Astrocyte of the hippocampus (primary cell): ENCODE measurements around the gene LNPEP.
A peak's percentile ranks its signal among the peaks of the same experiment; 100 is the strongest.
"Not testable (repeated sequence)": the region's sequence is repeated elsewhere in the genome, so short reads cannot be mapped to it uniquely, and the experiment has no call there.

Experiments used
- DNase-seq: peaks from one replicate; pipeline ENCODE4 v3.0.0; 2011; ENCODE audit warnings: low read depth, low spot score

LNPEP gene

GRCh38 chr5:96928931-96929708 is 6.8 kb upstream of the LNPEP start:
- DNase-seq: no peak

GRCh38 chr5:96930058-96930457 is 5.8 kb upstream of the LNPEP start:
- no peak for DNase-seq

- no peak for DNase-seq
These were observed 5.3 kb upstream of the LNPEP start for GRCh38 chr5:96930589-96930988.

- not testable (repeated sequence) for DNase-seq
These were observed 4.8 kb upstream of the LNPEP start for GRCh38 chr5:96931037-96931436.

- no peak for DNase-seq
These were observed 4.3 kb upstream of the LNPEP start for GRCh38 chr5:96931605-96932004.

GRCh38 chr5:96932026-96932425 is 3.9 kb upstream of the LNPEP start:
- DNase-seq: no peak

GRCh38 chr5:96933764-96934707 is 1.8 kb upstream of the LNPEP start:
- no peak for DNase-seq

- peak; percentile 98 for DNase-seq
These were observed 947 bp upstream of the LNPEP start for GRCh38 chr5:96934708-96935558.

- DNase-seq: peak; percentile 61
These were observed 796 bp downstream of the LNPEP start for GRCh38 chr5:96936431-96937320.

GRCh38 chr5:96940586-96940985 is 4.7 kb downstream of the LNPEP start:
- DNase-seq: no peak

- no peak for DNase-seq
These were observed 5.3 kb downstream of the LNPEP start for GRCh38 chr5:96941140-96941539.

GRCh38 chr5:96942078-96942477 is 6.2 kb downstream of the LNPEP start:
- DNase-seq: no peak

- DNase-seq: no peak
These were observed 7.0 kb downstream of the LNPEP start for GRCh38 chr5:96942911-96943310.

- DNase-seq: no peak
These were observed 7.9 kb downstream of the LNPEP start for GRCh38 chr5:96943799-96944198.

GRCh38 chr5:96945144-96945897 is 9.4 kb downstream of the LNPEP start:
- DNase-seq: no peak

- DNase-seq: no peak
These were observed 10.5 kb downstream of the LNPEP start for GRCh38 chr5:96946381-96946780.

GRCh38 chr5:96952118-96952750 is 16.4 kb downstream of the LNPEP start:
- DNase-seq: peak; percentile 32

- DNase-seq: no peak
These were observed 17.3 kb downstream of the LNPEP start for GRCh38 chr5:96952974-96953730.
